Activated CD4-positive, alpha-beta T cell treated with anti-CD3 and anti-CD28 coated beads, Interleukin-2, amount 10 ng/mL, durations not matched to agents 7 days and 5 days (primary cell): ENCODE results near the gene NRG3. TPM values are rescaled to one million over a fixed set of nuclear protein-coding genes. Genes with fewer than 3 reads are reported as not detected.
"Not testable (repeated sequence)": the region's sequence is repeated elsewhere in the genome, so short reads cannot be mapped to it uniquely, and the experiment has no call there.

Experiments
- CTCF ChIA-PET: fragments of 350-600 bp; sonication (Branson Sonifier 250); formaldehyde crosslinking; loops from one replicate; lab custom pipeline; 2021; ENCODE audit warnings: antibody characterized with exemption; lab: Charles Lee
- POLR2A ChIA-PET: fragments of 350-600 bp; sonication (Branson Sonifier 250); formaldehyde crosslinking; loops from one replicate; lab custom pipeline; 2021; ENCODE audit warnings: antibody characterized with exemption; lab: Charles Lee
- DNase-seq: peaks from one replicate; pipeline ENCODE4 v3.0.0-alpha.2; 2020
- H3K27ac Mint-ChIP-seq: one replicate; pipeline ENCODE4 v1.8.0; 2021; ENCODE audit warnings: mild to moderate bottlenecking, moderate library complexity, mixed read lengths
- H3K27me3 Mint-ChIP-seq: one replicate; pipeline ENCODE4 v1.8.0; 2021; ENCODE audit warnings: mixed read lengths
- H3K36me3 Mint-ChIP-seq: one replicate; pipeline ENCODE4 v1.8.0; 2021; ENCODE audit warnings: low read depth, mixed read lengths
- H3K4me1 Mint-ChIP-seq: one replicate; pipeline ENCODE4 v1.8.0; 2021; ENCODE audit warnings: mixed read lengths
- H3K4me3 Mint-ChIP-seq: one replicate; pipeline ENCODE4 v1.8.0; 2021; ENCODE audit warnings: mild to moderate bottlenecking, moderate library complexity, mixed read lengths
- H3K9me3 Mint-ChIP-seq: one replicate; pipeline ENCODE4 v1.8.0; 2021; ENCODE audit warnings: mixed read lengths
- total RNA-seq, 2 experiments: library from RNA; stranded (reverse); gene quantifications; one replicate each; pipeline ENCODE4 v1.2.3, GENCODE V29; 2021

NRG3 gene
- total RNA-seq, 2 experiments from 2014 or later, result not detected

- H3K27me3 Mint-ChIP-seq, H3K9me3 Mint-ChIP-seq, POLR2A ChIA-PET, H3K36me3 Mint-ChIP-seq, CTCF ChIA-PET, H3K4me1 Mint-ChIP-seq, H3K27ac Mint-ChIP-seq, DNase-seq, H3K4me3 Mint-ChIP-seq: not testable (repeated sequence)
Observed at GRCh38 chr10:82960421-82961060, 1085.5 kb downstream of the NRG3 start.

GRCh38 chr10:82961864-82962263, 1086.9 kb downstream of the NRG3 start:
- no peaks in the 10 kb centered on the region for H3K9me3 Mint-ChIP-seq
- no peak for DNase-seq
- no peak overlapping the region for H3K27ac Mint-ChIP-seq
- no peaks in the 10 kb centered on the region for H3K27me3 Mint-ChIP-seq
- POLR2A ChIA-PET, result no interaction called here
- no peak overlapping the region for H3K4me3 Mint-ChIP-seq
- no peaks in the 10 kb centered on the region for H3K4me1 Mint-ChIP-seq
- CTCF ChIA-PET, result interaction anchor here (0.6 kb wide), 1 partner anchor 12 kb away, joined by 3 read pairs; no protein-coding TSS in a partner anchor
- H3K36me3 Mint-ChIP-seq, result no peaks in the 10 kb centered on the region

DNA sequence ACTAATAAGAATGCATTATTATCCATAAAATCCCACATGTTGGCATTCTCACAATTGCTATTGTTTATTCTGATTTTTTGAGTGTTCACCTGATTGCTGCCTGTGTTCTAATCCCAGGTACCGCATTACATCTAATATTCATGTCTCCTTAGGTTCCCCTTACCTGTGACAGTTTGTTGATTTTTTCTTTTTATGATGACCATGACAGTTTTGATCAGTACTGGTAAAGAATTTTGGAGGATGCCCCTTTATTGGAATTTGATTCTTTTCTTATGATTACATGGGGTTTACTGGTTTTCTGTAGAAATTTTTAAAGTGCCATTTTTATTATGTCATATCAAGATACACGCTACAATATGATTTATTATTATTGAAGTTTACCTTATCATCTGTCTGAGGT, 1091.1 kb downstream of the NRG3 start:
- Mint-ChIP-seq H3K9me3 (no peaks in the 10 kb centered on the region), H3K36me3 (no peaks in the 10 kb centered on the region), H3K27me3 (no peaks in the 10 kb centered on the region), H3K27ac (no peak overlapping the region), H3K4me3 (no peak overlapping the region), H3K4me1 (no peaks in the 10 kb centered on the region)
- CTCF ChIA-PET, result no interaction called here
- no peak for DNase-seq
- POLR2A ChIA-PET, result no interaction called here

DNA sequence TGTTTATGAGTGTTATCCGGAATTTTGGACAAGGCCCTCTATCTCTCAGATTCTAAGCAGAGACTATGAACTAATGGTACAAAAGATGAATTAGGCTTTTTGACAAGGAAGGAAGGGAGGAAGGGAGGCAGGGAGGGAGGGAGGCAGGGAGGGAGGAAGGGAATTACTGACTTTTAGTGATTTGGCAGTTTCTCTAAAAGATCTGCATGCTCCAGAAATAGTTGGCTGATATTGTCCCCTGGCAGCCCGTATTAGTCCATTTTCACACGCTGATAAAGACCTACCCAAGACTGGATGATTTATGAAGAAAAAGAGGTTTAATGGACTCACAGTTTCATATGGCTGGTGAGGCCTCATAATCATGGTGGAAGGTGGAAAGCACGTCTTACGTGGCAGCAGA, 1093.5 kb downstream of the NRG3 start:
- no peaks in the 10 kb centered on the region for H3K27me3 Mint-ChIP-seq
- ChIA-PET POLR2A (no interaction called here), CTCF (no interaction called here)
- H3K36me3 Mint-ChIP-seq, result no peaks in the 10 kb centered on the region
- H3K4me3 Mint-ChIP-seq, result no peak overlapping the region
- H3K9me3 Mint-ChIP-seq, result no peaks in the 10 kb centered on the region
- H3K27ac Mint-ChIP-seq, result no peak overlapping the region
- no peak for DNase-seq
- H3K4me1 Mint-ChIP-seq, result no peaks in the 10 kb centered on the region

DNA sequence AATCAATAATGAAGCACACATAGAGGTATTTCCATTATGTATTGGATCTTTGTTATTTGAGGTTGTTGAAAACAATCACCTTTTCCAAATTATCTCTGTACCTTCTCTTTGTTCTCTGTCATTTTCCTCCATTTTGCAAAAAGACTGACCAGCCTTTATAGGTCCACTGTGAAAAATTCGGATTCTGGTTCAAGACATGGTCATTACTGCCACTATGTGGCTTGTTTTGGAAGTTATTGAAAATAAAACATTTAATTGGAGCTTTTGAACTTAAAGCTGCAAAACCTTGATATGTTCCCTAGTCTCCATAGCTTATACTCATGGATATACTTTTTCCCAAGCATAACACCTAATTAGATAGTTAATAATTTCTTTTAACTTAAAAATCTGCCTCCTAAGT, 1094.4 kb downstream of the NRG3 start:
- Mint-ChIP-seq H3K4me1 (no peaks in the 10 kb centered on the region), H3K9me3 (no peaks in the 10 kb centered on the region), H3K4me3 (no peak overlapping the region), H3K27me3 (no peaks in the 10 kb centered on the region), H3K27ac (no peak overlapping the region), H3K36me3 (no peaks in the 10 kb centered on the region)
- POLR2A ChIA-PET, result no interaction called here
- CTCF ChIA-PET, result no interaction called here
- no peak for DNase-seq

DNA sequence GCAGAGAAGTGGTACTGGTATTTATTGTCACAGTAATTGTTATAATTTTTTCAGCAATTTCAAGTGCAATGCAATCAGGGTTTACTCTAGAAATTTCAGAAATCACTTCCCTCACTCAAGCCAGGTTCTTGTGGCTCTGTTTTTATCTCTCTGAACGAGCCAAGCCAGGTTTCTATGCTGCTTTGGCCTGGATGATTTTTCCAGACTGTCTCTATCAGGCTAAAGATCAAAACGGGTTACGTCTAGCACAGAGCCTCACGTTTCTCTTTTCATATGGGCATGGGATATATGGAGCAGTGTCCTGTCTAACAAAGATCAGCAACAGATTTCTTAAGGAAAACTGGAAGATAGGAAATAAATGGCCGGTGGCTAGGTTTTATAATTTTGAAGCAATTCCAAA, 1105.3 kb downstream of the NRG3 start:
- Mint-ChIP-seq H3K4me3 (no peak overlapping the region), H3K36me3 (no peaks in the 10 kb centered on the region), H3K27me3 (no peaks in the 10 kb centered on the region), H3K27ac (no peak overlapping the region), H3K9me3 (no peaks in the 10 kb centered on the region), H3K4me1 (no peaks in the 10 kb centered on the region)
- no peak for DNase-seq
- POLR2A ChIA-PET, result no interaction called here
- CTCF ChIA-PET, result no interaction called here

DNA sequence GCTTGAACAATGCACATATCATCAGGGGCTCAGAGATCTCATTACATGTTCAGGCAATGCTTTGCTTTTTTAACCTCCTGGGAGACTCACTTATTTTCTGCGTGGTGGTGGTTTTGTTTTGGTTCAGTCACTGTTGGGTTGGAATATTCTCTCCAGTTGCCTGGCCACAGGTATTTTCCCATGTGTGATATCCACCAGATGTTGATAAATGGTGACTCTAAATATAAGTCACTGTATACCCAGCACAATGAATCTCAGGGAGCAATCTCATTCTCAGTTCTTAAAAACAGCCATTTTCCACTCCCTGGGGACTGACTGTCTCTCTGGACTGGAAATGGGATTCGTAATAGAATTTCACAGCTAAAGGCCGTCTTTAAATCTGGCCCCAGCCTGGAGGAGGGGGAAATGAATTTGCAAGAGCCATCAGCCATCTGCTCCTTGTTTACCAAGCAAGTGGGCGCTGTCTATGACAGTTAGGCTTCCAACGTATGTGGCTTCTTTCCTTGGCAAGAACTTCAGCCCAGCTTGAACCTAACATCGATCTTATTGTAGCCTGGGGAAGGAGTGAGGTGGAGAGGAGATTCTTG, 1106.2 kb downstream of the NRG3 start:
- Mint-ChIP-seq H3K4me1 (no peaks in the 10 kb centered on the region), H3K27me3 (no peaks in the 10 kb centered on the region), H3K27ac (no peak overlapping the region), H3K9me3 (no peaks in the 10 kb centered on the region), H3K36me3 (no peaks in the 10 kb centered on the region), H3K4me3 (no peak overlapping the region)
- ChIA-PET CTCF (no interaction called here), POLR2A (no interaction called here)
- no peak for DNase-seq

DNA sequence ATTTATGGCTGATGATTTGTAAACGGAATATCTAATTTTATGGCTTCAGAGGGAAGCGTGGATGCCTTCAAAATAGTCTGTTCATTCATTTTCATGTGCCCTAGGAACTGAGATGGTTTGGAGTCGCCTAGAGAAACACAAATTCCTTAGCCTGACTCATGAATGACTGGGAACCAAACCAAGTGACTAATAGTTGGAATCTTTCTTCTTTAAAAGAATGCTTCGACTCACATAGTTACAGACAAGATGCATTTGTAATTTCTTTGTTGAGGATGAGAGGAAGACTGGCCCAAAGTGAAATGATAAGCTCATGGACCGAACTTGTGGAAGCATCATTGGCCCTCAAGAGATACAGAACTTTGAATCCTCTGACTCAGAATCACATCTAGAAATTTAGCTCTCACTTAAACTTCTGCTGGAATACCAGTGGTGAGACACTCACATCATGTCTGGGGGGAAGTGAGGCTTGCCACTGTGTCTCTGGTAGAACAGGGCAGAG, 1107.2 kb downstream of the NRG3 start:
- Mint-ChIP-seq H3K36me3 (no peaks in the 10 kb centered on the region), H3K4me3 (no peak overlapping the region), H3K27me3 (no peaks in the 10 kb centered on the region), H3K27ac (no peak overlapping the region), H3K9me3 (no peaks in the 10 kb centered on the region), H3K4me1 (no peaks in the 10 kb centered on the region)
- ChIA-PET POLR2A (no interaction called here), CTCF (interaction anchor here (0.6 kb wide), 1 partner anchor 98 kb away, joined by 3 read pairs; no protein-coding TSS in a partner anchor)
- DNase-seq, result no peak

DNA sequence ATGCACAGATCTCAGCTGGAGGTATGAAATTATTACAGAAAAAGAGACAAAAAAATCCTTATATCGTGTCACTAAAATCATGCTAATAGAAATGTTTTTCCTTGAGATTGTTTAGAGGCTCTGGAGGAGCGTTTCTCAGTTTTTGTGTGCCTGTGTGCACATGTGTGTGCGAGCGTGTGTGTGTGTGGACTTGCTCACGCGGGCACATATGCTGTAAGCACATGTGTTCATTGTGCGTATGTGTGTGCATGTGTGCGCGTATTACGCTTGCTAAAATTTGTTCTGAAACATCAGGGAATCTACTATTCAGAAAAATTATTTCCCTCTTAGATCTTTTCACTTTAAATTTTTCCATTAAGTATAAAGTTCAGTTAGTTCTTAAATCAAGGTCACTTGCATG, 1111.2 kb downstream of the NRG3 start:
- CTCF ChIA-PET, result no interaction called here
- no peaks in the 10 kb centered on the region for H3K4me1 Mint-ChIP-seq
- H3K4me3 Mint-ChIP-seq, result no peak overlapping the region
- no peaks in the 10 kb centered on the region for H3K9me3 Mint-ChIP-seq
- no peak for DNase-seq
- no peak overlapping the region for H3K27ac Mint-ChIP-seq
- no peaks in the 10 kb centered on the region for H3K27me3 Mint-ChIP-seq
- H3K36me3 Mint-ChIP-seq, result no peaks in the 10 kb centered on the region
- POLR2A ChIA-PET, result no interaction called here

DNA sequence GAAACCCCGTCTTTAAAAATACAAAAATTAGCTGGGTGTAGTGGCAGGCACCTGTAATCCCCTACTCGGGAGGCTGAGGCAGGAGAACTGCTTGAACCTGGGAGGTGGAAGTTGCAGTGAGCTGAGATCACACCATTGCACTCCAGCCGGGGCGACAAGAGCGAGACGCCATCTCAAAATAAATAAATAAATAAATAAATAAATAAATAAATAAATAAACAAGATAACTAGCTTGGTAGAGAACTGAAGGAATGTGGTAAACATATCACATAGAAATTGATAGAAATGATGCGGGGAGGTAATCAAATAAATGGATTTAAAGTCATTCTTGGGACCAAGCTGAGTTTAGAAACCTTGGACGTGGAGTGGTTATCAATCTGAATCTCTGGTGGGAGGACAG, 1131.5 kb downstream of the NRG3 start:
- H3K36me3 Mint-ChIP-seq, H3K9me3 Mint-ChIP-seq, H3K27ac Mint-ChIP-seq, H3K4me3 Mint-ChIP-seq, H3K27me3 Mint-ChIP-seq, POLR2A ChIA-PET, CTCF ChIA-PET, H3K4me1 Mint-ChIP-seq, DNase-seq: not testable (repeated sequence)

DNA sequence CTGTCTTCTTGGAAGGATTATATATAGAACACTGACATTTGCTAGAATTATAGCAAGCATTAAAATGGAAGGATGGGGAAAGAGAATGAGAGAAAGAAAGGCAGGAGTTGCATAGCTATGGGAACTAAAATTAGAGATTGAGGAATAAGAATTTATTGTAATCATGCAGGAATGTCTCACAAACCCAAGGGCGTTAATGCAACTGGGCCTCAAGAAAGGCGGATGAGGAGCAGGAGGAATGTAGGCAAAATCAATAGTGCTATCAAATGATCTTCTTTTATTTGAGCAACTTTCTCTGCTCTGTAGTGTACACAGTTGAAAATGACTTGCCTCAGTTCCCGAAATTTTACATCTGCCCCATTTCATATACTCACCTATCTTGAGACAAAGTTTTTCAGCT, 1132.5 kb downstream of the NRG3 start:
- Mint-ChIP-seq H3K27ac (no peak overlapping the region), H3K9me3 (no peaks in the 10 kb centered on the region), H3K27me3 (no peaks in the 10 kb centered on the region), H3K4me1 (no peaks in the 10 kb centered on the region), H3K4me3 (no peak overlapping the region), H3K36me3 (no peaks in the 10 kb centered on the region)
- DNase-seq, result no peak
- POLR2A ChIA-PET, result no interaction called here
- CTCF ChIA-PET, result no interaction called here

GRCh38 chr10:83012866-83013265, 1137.9 kb downstream of the NRG3 start:
- ChIA-PET POLR2A (no interaction called here), CTCF (no interaction called here)
- no peak for DNase-seq
- H3K27me3 Mint-ChIP-seq, result no peaks in the 10 kb centered on the region
- H3K36me3 Mint-ChIP-seq, result no peaks in the 10 kb centered on the region
- H3K4me1 Mint-ChIP-seq, result no peaks in the 10 kb centered on the region
- no peak overlapping the region for H3K4me3 Mint-ChIP-seq
- H3K9me3 Mint-ChIP-seq, result no peaks in the 10 kb centered on the region
- no peak overlapping the region for H3K27ac Mint-ChIP-seq

DNA sequence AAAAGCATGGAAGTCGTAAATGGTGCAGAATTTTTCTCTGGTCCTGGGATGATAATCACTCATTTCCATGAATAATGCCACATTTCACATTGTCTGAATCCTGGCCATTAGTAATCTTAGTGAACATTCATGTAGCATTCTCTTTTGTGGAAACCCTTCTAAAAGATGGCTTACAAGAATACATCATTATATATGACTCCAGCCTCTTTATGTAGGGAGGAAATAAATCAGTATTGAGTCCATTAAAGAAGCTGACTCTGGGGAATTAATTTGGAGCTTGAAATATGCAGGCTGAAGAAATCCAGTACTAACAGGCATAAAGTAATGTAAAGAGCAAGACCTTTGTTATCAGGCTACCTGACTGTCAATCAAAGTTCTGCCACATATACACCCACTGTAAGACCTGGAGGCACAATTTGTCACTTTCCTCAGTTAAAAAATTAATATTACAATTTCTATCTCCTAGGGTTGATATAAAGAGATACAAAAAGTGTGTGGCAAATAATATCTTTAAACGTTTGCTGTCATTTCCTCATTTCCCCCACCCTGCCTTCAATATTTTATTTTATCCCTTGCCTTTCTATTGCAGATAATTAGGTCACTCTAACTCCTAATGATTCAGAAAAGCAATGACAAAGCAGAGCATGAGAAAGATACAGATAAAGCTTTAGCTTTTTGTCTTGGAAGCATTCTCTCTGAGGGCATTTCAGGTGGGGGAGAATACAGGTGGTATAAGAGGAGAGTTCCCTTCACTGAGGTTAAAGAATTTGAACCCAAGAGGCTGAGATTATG, 1142.3 kb downstream of the NRG3 start:
- H3K36me3 Mint-ChIP-seq, result no peaks in the 10 kb centered on the region
- no peak for DNase-seq
- H3K9me3 Mint-ChIP-seq, result peaks cover 4% of the 10 kb centered on the region
- CTCF ChIA-PET, result no interaction called here
- no peak overlapping the region for H3K4me3 Mint-ChIP-seq
- no peaks in the 10 kb centered on the region for H3K4me1 Mint-ChIP-seq
- no peak overlapping the region for H3K27ac Mint-ChIP-seq
- H3K27me3 Mint-ChIP-seq, result no peaks in the 10 kb centered on the region
- POLR2A ChIA-PET, result no interaction called here
